Ramos (cell line): Measurements from ENCODE around the gene ACP7.
"Not testable (repeated sequence)": the region's sequence is repeated elsewhere in the genome, so short reads cannot be mapped to it uniquely, and the experiment has no call there.

Experiments used
- in situ Hi-C: fragments of 300-500 bp; cut with MboI; formaldehyde crosslinking; loops from one replicate; pipeline ENCODE4 v1.14.3; 2022; ENCODE audit warnings: low sequenced_read_pairs; ENCODE audit not compliant: unreplicated experiment

Gene ACP7

DNA sequence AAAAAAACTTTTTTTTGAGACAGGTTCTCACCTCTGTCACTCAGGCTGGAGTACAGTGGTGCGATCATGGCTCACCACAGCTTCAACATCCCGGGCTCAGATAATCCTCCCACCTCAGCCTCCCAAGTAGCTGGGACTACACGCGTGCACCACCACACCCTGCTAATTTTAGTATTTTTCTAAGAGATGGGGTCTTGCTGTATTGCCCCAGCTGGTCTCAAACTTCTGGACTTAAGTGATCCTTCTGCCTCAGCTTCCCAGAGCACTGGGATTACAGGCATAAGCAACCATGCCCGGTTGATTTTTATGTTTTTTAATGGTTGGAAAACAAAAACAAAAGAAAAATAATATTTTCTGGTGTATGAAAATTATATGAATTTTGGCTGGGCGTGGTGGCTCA is 9.2 kb upstream of the ACP7 start:
- in situ Hi-C loops = no loop called here

DNA sequence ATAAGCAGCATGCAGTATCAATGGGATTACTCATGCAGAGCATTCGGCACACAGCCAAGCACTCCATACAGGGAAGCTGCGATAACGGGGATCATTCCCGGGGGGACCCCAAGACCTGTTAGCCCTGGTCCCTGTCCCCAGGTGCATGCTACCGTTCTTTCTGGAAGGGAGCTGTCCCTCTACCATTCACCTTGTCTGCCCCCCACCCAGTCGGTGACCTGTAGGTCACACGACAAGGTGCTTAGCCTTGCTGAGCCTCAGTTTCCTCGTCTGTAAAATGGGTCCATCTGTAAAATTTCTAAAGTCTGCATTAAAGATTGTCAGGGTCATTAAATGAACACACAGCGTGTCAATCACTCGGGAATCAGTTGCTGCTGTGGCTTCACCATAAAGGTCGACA is 6.8 kb upstream of the ACP7 start:
- in situ Hi-C loops = no loop called here

DNA sequence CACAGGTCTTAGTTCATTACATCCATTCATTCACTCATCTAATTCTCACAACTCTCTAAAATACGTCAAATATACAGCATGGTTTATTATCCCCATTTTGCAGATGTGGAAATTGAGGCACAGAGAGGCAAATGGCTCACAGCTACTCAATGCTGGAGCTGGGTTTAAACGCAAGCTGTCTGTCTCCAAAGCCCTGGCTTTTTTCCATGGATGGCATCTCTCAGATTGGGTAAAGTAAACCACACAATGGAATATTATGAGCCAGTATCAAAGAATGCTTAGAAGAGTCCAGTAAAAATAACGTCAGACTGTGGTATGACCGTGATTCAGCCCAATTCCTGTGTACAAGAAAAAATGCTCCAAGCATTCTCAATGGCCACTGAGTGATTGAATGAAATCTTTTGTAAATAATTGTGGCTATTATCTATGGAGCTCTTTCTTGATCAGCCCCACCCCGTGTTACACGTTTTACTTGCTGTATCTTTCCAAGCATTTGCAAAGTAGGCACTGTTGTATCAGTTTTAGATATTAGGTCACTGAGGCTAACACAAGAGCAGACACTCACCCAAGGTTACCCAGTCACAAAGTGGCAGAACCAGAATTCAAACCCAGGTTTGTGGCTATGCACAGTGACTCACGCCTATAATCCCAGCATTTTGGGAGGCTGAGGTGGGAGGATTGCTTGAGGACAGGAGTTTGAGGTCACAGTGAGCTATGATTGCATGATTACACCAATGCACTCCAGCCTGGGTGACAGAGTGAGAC is 5.5 kb upstream of the ACP7 start:
- in situ Hi-C loops = no loop called here

DNA sequence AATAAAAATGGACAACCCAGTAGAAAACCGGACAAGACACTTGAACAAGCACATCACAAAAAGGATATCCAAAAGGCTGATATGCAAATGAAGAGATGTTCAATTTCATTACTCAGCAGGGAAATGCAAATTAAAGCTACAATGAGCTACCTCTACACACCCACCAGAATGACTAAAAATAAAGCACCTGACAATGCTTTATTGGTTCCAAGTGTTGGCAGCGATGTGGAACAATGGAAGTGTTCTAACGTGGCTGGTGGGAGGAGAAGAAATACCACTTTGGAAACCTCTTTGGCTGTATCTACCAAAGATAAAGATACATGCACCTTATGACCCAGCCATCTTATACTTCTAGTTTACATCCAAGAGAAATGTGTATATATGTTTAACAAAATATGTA is 3.7 kb upstream of the ACP7 start:
- in situ Hi-C loops = no loop called here

DNA sequence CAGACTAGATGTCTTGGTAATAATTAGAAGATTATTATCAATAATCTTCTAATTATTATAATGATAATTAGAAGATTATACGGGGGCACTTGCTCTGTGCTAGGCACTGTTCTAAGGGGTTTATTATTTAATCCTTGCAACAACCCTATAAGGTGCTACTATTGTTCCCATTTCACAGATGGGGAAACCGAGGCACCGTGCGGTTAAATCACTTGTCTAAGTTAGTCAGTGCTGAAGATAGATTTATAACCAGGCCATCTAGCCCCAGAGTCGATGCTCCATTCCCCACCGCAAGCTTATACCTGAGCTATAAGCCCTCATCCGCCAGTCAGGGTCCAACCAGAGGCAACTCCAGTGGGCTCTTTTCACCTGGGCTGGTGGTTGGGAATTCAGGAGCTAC is 2.0 kb upstream of the ACP7 start:
- in situ Hi-C loops = no loop called here

DNA sequence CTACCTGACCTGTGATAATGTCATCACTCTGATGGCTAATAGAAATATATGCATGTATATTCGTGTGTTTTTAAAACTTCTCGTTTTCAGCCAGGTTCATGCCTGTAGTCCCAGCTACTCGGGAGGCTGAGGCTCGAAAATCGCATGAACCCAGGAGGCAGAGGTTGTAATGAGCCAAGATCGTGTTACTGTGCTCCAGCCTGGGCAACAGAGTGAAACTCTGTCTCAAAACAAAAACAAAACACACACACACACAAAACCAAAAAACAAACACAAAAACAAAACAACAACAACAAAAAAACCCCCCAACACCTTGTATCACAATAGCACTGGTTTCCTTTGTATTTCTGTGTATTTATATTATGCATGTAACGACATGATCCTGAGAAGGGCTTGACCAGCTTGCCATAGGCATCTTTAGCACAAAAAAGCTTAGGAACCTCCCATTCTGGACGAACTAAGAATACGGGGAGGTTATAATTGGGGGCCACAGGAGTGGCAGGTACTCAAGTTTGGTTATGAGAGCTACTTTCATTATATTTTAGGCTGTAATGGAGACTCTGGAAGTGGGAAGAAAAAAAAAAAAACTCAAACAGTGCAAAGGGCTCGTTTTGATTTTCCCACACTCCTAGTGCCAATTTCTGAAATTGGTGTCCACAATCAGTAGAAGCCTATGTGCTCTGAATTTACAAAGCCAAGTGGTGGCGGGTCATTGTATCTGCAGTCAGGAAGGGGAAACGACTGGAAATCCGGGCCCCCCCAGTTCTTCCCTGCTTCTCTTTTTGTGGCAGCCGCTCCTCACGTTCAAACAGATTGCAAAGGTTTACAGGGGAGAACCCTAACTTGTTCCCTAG is 1.2 kb upstream of the ACP7 start:
- in situ Hi-C loops = no loop called here

DNA sequence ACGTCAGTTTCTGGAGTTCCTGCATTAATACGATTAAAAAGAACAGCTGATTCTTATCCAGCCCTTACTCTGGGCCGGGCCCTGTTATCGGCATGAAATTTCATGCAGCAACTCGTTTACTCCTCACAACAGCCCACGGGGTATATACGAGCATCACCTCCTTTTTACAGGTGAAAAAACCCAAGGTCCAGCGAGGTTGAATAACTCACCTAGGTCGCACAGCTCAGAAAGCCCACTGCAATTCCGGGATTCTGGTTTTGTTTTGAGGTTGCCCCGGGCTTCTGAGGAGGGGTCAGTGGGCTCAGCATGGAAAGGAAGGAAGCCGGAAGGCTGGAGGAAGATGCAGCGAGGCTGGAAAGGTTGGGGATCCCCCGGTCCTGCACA is 577 bp upstream of the ACP7 start:
- in situ Hi-C loops = no loop called here

DNA sequence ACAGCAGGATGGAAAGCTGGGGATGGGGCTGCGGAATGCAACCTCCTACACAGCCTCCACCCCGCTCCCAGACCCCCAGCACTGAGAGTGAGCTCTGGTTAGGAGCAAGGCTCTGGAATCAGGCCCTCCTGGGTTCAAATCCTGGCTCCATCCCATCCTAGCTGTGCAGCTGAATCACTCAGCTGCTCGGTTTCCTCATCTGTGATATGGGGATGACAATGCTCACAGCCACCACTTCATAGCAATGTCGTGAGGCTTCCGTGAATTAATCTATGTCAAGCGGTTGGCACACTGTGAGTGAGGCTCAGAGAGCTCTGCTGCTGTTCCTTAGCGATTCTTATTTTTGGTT is 538 bp downstream of the ACP7 start:
- in situ Hi-C loops = no loop called here

DNA sequence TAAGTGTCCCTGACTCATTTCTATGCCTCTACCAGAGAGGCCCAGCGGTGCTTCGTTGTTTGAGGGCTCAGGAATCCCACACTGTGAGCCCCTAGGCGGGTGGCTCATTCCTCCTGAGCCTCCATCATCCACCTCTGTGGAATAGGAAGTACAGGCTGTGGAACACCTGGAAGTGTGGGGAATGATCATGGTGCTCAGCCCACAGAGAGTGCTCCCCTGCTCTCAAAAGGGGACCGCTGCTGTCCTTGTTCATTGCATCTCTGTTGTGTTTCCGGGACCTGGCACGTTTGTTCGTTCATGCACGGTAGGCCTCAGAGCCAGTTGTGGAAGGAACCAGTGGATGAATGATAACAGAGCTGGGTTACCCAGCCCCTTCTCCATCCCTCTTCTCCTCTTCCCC is 1.2 kb downstream of the ACP7 start:
- in situ Hi-C loops = no loop called here

DNA sequence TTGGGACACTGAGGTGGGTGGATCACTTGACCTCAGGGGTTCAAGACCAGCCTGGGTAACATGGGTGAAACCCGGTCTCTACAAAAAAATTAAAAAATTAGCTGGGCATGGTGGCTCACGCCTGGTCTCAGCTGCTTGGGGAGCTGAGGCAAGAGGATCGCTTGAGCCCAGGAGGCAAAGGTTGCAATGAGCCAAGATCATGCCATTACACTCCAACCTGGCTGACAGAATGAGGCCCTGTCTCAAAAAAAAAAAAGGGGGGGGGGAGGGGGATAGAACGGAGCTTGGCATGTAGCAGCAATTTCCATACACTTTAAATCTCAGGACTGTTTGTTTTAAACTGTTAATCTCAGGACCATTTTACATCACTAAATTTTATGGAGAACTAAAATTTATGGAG is 2.2 kb downstream of the ACP7 start:
- in situ Hi-C loops = no loop called here

DNA sequence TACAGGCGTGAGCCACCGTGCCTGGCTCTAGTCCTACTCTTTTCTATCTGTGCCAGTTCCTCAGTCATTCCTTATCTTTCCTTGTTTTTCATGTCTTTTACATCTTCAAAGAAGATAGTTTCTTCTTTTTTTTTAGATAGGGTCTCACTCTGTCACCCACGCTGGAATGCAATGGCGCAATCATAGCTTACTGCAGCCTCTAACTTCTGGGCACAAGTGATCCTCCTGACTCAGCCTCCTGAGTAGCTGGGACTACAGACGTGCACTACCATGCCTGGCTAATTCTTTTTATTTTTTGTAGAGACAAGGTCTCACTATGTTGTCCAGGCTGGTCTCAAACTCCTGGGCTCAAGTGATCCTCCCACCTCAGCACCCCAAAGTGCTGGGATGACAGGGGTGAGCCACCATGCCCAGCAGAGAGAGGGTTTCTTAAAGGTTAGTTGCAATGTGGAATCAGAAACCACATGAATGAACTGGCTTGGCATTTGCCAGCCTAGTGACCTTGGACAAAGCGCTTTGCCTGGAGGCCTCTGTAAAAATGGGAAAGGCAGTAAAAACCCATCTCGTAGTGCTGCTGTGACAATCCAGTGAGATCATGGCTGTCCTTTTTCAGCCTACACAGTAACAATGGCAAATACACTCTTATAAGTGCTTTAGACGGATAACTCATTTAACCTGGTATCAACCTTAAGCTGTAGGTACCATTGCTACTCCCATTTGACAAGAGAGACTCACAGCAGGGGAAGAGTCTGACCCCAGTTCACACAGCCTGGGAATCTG is 3.9 kb downstream of the ACP7 start:
- in situ Hi-C loops = no loop called here

DNA sequence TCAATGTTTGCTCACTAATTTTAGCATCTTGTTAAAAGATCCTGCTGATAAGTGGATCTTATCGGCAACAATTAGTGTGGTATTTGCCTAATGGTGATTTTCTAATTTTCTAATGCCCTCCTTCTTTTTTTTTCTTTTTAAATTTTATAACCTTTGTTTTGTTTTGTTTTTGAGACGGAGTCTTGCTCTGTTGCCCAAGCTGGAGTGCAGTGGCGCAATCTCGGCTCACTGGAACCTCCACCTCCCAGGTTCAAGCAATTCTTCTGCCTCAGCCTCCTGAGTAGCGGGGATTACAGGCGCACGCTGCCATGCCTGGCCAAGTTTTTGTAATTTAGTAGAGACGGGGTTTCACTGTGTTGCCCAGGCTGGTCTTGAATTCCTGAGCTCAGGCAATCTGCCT is 5.8 kb downstream of the ACP7 start:
- in situ Hi-C loops = not testable (repeated sequence)

DNA sequence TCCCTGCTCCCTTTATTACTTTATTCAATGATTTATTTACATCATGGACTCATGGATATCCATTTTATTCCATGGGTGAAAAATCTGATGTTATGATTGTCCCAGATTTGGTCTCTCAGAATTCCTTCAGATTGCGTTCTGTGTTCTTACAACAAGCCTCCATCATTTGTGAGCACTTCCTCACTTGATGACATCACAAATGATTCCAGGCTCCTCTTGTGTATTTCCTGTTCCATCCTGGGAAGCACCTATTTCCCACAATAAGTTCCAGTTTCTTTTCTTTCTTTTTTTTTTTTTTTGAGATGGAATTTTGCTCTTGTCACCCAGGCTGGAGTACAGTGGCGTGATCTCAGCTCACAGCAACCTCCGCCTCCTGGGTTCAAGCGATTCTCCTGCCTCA is 6.7 kb downstream of the ACP7 start:
- in situ Hi-C loops = no loop called here

DNA sequence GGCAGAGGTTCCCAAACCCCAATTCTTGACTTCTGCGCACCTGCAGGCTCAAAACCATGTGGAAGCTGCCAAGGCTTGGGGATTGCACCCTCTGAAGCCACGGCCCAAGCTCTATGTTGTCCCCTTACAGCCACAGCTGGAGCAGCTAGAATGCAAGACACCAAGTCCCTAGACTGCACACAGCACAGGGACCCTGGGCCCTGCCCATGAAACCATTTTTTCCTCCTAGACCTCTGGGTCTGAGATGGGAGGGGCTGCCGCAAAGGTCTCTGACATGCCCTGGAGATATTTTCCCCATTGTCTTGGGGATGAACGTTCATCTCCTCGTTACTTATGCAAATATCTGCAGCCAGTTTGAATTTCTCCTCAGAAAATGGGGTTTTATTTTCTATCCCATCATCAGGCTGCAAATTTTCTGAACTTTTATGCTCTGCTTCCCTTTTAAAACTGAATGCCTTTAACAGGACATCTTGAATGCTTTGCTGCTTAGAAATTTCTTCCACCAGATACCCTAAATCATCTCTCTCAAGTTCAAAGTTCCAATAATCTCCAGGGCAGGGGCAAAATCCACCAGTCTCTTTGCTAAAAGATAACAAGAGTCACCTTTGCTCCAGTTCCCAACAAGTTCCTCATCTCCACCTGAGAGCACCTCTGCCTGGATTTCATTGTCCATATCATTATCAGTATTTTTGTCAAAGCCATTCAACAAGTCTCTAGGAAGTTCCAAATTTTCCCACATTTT is 11.8 kb downstream of the ACP7 start:
- in situ Hi-C loops = not testable (repeated sequence)

DNA sequence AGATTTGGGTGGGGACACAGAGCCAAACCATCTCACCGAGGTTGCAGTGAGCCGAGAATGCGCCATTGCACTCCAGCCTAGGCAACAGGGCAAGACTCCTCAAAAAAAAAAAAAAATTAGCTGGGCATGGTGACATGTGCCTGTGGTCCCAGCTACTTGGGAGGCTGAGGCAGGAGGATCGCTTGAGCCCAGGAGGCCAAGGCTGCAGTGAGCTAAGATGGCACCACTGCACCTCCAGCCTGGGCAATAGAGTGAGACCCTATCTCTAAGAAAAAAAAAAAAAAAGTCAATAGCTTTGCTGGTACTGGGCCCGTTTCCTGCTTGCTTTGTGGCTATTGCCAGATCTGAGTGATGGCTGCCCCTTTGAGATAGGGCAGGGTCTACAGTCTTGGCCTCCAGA is 13.1 kb downstream of the ACP7 start:
- in situ Hi-C loops = no loop called here

DNA sequence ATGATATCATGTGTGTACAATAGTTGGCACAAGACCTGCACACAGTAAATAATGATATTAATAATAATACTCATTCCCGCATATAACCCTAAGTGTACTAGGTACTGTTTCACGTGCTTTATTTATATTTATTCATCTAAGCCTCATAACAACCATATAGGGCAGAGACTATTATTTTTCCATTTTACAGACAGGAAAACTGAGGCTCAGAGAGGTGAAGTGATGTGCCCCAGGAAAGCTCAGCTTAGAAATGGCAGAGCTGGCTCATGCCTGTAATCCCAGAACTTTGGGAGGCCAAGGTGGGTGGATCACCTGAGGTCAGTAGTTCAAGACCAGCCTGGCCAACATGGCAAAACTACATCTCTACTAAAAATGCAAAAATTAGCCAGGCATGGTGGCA is 13.6 kb downstream of the ACP7 start:
- in situ Hi-C loops = no loop called here

DNA sequence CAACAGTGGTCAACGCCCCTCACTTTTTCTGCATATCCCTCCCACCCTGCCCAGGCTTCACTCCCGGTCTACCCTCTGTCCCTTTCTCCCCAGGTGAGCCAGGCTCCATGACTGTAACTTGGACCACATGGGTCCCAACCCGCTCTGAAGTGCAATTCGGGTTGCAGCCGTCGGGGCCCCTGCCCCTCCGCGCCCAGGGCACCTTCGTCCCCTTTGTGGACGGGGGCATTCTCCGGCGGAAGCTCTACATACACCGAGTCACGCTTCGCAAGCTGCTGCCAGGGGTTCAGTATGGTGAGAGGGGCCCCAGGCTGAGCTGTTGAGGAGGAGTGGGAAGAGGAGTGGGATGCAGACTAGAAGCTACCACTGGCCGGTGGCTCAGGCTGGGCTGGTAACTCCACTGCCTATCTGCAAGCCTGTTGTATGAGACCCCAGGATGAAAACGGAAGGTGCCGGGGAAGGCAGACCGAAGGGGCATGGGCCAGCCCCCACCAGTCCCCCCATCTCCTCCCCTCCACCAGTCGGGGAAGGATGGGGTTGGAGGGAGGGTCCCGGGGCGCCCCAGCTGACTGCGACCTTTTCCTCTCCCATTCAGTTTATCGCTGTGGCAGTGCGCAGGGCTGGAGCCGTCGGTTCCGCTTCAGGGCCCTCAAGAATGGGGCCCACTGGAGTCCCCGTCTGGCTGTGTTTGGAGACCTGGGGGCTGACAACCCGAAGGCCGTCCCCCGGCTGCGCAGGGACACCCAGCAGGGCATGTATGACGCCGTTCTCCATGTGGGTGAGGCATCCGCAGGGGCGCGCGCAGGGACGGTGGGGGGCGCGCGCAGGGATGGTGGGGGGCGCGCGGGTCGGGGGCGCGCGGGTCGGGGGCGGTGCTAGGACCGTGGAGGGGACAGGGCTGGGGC is 14.4 kb downstream of the ACP7 start:
- in situ Hi-C loops = no loop called here

DNA sequence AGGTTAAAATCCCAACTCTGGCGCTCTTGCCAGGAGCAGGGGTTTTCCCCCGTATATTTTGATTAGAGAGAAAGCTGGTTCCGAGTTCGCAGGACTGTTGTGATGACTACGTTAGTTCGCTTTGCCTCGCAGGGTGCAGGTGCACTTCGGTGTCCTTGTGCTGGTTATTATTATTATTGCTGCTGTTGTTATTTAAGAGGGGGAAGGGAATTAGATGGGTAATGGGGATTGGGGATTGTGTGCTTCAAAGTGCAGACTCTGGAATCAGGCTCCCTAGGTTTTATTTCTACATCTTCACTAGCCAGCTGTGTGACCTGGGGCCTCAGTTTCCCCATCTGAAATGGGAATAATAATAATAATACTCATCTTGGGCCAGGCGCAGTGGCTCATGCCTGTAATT is 15.2 kb downstream of the ACP7 start:
- in situ Hi-C loops = no loop called here

DNA sequence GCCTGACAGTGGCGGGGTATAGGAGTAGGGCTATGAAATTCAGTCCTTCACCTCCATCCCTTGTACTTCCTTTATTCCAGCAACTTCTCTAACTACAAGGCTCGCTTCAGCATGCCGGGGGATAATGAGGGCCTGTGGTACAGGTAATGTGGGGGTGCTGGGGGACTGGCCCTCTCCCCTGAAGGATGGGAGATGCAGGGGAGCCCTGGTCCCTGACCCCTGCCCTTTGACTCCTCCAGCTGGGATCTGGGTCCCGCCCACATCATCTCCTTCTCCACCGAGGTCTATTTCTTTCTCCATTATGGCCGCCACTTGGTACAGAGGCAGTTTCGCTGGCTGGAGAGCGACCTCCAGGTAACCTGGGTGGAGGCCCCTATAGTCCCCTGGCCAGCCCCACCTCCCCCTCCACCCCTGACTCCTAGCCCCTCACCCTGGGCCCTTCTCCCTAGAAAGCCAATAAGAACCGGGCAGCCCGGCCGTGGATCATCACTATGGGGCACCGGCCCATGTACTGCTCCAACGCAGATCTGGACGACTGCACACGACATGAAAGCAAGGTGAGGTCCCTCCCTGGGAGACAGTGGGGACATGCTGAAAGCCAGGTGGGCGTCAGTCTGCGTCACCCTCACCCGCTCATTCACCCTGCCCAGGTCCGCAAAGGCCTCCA is 16.5 kb downstream of the ACP7 start:
- in situ Hi-C loops = no loop called here
